NCI-H446 treated with DMSO at 0.1 percent for 48 hours (cell line): ENCODE results near the gene ZBTB16.

Source experiments
- DNase-seq: peaks from one replicate; lab custom pipeline; 2025; lab: John Stamatoyannopoulos, UW

ZBTB16 gene

DNA sequence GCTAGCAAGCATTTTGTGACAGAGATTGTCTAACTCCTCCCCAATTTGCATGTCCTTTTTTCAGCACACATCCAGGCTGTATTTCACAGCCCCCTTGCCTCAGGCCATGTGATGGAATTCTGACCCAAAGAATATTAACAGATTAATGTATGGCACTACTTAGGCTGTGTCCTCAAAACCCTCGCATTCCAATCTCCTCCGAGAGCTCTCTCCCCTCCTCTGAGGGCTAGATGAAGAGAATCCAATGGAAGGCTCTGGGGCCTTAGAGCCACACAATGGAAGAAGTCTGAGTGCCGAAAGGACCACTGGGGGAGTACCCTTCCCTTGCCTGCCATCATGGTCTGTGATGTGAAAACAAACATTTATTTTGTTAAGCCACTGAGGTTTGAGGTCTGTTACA lies 223.0 kb downstream of the ZBTB16 start:
- DNase-seq, result no peak

DNA sequence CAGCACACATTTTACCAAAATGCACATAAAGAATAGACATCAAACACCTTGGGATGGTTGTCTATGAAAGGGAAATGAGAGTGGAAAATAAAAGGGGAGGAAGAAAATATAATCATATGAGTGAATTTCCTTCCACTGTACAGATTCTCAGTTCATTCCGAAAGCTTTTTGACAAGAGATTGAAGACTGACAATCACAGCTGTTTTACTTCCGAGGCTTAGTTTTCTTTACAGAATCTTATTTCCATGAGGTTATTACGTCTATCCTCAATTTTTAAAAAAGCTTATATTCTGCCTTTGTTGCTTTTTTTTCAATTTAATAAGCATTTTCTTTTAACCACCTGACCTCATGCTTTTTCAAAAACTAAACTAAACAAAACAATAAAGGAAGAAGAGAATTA lies 223.9 kb downstream of the ZBTB16 start:
- DNase-seq, result no peak

DNA sequence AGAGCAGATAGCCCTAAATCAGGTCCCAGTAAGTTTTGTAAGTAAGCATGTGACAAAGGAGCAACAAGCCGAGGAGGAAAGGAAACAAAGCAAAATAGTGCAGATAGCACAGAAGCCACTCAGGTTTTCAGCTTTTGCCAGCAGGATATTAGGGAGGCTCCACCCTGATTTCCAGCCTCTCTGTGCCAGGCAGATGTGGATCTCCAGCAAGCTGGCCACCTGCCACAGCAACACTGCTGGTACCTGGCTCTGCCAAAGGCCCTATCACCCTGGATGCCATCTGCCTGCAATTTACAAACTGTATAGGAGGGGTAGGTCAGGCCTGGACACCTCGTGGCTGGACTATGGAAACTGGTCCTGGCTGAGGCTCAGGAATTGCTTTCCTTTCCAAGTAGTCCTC lies 224.5 kb downstream of the ZBTB16 start:
- DNase-seq, result no peak

DNA sequence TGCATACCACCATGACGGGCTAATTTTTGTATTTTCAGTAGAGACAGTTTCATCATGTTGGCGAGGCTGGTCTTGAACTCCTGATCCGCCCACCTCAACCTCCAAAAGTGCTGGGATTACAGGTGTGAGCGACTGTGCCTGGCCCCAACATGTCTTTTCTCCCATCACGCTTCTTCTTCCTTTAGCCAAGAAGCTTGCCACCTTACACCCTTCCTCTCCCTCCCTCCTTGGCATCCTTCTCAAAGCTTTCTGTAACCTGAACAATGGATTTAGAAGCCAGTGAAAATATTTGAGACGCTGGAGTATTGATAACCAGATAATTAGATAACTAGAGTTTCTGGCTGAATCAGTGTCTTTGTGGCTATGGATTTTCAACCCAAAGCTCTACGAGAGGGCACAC lies 225.4 kb downstream of the ZBTB16 start:
- no peak for DNase-seq

DNA sequence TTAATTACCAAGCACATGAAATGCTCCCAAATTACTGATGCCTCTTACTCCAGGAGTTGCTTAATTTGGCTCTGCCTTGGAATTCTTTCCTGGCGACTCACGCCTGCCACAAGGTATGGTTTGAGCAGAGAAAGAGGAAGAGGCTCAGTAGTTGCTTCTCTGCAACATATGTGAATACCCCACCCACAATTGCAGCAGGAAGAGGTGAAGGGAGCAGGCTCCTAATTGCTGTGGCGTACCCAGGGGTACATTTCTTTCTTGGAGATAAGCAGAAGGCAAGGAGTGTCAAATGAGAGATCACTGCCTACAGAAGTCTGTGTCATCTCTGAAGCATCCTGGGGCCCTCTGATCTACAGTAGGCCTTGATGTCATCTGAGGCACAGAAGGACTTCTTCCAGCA lies 226.1 kb downstream of the ZBTB16 start:
- no peak for DNase-seq

DNA sequence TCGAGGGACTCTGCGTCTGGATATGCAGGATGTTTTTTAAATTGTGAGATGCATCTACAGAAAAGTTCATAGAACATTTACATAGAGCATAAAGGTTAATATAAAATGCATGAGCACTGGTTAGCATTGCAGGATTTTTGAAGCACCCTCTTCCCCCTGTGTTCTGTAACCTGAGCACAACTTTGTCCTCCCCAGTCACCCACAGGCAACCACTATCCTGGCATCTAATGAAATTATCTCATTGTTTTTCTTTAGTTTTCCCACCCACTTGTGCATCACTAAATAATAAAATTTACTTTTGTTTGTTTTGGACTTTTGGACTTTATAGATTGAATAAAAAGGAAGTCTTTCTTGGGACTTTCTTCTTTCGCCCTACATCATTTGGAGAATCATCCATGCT lies 226.7 kb downstream of the ZBTB16 start:
- DNase-seq, result no peak

DNA sequence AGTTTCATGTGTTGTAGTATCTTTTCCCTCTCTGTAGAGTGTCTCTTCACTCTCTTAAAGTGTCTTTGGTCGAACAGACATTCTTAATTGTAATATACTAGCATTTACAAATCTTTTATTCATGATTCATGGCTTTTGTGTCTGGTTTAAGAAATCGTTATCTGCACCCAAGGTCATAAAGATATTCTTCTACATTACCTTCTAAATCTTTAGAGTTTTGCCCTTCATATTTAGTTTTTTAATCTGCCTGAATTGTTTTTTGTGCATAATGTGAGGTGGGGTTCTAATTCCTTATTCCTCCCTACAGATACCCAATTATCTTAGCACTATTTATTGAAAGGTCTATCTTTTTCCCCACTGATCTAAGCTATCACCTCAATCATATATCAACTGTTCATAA lies 227.6 kb downstream of the ZBTB16 start:
- no peak for DNase-seq

DNA sequence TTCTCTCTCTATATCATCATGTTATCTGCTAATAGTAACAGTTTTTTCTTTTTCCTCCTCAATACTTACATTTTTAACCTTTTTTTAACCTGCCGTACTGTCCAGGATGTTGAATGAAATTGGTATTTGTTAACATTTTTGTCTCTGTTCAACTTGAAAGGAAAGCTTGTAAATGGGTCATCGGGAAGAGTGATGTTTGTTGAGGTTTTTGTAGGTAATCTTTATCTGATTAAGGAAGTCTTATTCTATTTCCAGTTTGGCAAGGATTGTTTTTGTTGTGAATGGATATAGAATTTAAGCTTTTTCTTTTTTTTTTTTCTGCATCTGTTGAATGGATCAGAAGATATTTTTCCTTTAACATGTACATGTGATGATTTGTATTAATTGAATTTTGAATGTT lies 228.6 kb downstream of the ZBTB16 start:
- DNase-seq, result no peak

DNA sequence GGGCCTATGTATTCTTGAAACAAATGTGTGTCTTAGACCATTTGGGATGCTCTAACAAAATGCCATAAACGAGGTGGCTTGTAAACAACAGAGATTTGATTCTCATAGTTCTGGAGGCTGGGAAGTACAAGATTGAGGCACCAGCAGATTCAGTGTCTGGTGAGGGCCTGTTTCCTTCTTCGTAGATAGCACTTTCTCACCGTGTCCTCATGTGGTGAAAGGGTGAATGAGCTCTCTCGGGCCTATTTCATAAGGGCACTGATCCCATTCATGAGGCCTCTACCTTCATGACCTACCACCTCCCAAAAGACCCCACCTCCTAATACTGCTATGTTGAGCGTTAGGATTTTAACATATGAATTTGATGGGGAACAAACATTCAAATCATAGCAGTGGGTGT lies 230.3 kb downstream of the ZBTB16 start:
- DNase-seq, result no peak

DNA sequence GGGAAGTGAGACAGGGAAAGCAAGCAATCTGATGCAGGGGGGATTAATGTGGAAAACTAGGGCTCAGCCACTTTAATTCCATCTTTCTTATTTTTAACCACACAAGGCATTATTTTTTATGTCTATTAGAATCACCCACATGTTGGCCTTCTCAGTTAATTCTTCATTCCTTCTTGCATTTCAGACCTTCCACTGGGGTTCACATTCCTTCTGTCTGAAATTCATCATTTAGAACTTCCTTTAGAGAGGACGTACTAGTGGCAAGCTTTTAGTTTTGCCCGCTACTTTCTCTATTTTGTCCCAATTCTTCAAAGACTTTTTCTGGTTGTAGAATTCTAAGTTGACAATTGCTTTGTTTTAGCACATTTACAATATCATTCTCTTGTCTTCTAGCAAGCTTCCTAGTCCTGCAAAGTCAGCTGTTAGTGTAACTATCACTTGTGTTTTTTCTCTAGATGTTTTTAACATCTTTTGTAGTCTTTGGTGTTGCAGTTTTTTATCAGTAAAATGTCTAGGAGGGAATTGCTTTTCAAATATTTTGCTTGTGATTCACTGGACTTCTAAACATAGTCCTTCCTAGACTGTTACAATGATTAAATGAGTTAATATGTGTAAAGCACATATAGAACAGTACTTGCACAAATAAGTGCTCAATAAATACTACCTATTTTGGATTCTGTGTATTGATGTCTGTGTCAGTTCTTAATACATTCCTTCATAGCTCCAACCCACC lies 231.2 kb downstream of the ZBTB16 start:
- DNase-seq, result no peak

DNA sequence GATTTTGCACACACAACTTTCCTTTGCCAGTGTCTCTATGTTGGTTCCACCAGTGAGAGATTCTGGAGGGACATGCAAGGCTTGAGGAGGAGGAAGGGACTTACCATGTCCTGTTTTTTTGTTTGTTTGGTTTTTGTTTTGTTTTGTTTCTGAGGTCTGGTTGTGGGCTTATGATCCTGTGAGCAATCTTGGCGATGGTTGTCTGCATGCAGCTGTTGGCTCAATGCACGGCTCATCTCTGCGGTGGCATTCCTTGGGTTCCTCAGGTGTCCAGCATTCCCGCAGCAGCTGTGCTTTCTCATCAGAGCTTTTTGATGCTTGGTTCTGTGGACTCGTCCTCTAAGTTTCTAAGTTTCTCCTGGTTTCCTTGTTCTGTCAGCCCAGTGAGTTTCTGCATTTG lies 231.9 kb downstream of the ZBTB16 start:
- no peak for DNase-seq

DNA sequence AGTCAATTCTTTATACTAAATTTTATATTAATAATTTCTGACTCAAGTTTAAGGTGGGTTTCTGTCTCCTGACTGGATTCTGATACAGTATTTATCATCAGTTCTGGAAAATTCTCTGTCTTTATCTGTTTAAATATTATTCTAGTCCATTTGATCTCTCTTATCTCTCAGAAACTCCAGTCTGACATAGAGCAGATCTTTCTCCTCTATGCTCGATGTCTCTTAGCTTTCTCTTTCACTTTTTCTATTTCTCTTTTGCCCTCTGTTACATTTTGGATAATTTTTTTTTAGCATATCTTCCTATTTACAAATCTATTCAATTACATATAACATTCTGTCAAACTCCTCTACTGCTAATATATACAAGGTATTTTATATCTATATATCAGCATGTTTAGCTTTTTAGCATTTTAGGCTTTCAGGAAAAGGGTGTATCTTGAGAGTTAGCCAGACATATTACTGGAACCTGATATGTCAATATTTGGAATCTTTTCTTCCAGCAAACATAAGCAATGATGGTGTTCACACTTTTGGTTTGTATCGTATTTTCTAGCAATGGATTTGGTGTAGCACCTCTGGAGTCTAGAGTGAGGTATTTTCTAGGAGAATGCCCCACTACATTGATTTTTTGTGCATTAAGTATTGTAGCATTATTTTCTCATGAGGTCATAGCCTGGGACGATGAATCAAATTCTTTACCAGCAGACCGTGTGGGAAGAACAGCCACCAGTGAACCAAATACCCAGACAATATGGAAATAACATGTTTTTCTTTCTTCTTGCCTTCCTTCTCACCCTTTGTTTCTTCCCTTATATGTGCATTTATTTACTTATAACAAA lies 232.6 kb downstream of the ZBTB16 start:
- no peak for DNase-seq

DNA sequence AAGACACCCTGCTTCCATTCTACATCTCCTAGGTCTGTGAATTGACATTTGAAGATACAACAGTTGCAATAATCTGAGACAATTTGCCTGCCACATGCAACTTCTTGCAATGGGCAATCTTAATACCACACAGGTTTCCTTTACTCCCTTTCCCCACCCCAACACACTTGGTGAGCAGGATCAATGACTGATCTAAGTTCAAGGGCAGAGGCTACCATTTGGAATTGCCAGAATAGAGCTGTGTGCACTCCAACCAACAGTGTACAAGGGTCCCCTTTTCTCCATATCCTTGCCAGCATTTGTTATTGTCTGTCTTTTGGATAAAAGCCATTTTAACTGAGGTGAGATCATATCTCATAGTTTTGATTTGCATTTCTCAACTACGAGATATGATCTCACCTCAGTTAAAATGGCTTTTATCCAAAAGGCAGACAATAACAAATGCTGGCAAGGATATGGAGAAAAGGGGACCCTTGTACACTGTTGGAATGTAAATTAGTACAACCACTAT lies 233.7 kb downstream of the ZBTB16 start:
- DNase-seq, result no peak

DNA sequence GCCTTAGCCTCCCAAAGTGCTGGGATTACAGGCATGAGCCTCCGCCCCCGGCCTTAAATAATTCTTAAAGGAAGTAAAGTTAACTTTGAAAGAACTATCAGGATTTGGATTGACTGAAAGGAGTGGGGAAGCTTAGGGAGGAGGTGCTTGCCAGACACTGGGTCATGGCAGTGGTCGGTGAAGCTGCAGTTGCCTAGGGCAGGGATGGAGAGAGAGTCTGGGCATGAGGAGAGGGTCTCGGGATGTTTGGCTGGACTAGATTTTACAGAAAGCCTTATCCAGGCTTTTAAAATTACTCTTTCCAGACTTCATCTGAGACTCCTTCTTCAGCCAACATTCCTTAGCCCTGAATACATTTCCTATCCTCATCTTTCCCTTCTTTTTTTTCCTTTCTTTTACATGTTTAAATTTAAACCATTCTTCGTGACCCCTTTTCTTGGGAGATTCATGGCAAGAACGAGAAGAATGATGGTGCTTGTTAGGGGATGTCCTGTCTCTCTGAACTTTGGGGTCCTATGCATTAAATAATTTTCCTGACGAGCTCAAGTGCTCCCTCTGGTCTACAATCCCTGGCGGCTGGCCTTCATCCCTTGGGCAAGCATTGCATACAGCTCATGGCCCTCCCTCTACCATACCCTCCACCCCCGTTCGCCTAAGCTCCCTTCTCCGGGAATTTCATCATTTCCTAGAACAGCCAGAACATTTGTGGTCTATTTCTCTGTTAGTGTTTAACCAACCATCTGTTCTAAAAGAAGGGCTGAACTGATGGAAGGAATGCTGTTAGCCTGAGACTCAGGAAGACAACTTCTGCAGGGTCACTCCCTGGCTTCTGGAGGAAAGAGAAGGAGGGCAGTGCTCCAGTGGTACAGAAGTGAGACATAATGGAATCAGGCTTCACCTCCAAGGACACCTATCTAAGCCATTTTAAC lies 236.4 kb downstream of the ZBTB16 start, which contains the start of gene NNMT:
NNMT (plus strand) TSS at position 724 of the 929 bp plus-strand sequence; CDS start at position 882, 158 bp downstream.
- DNase-seq, result no peak

DNA sequence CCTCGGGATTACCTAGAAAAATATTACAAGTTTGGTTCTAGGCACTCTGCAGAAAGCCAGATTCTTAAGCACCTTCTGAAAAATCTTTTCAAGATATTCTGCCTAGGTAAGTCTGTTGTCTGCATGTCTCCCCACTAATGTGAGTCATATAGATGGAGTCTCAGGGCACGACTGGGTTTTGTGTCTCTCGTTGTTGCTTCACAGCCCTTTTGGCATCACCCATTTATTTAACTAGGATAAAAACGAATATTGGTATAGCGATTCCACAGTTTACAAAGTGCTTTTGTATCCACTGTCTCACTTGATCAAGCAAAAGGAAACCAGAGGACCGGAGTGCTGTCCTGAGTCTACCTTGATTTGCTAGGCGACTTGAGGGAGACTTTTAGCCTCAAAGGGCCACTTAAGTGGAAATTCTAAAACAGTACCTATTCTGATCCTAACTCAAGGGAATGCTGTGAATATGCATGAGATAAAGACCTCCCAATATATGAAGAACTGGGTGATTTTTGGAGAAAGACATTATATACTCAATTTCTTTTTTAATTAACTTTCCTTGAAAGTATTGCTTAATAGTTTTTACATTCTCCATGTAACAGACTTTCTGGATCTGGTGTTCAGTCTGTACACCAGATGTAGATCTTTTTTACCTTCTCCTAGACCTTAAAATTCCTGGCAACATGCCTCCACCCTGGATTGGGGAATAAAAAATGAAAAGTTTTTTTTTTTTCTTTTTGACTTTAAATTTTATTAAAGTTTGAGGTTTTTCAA lies 237.3 kb downstream of the ZBTB16 start:
- no peak for DNase-seq

DNA sequence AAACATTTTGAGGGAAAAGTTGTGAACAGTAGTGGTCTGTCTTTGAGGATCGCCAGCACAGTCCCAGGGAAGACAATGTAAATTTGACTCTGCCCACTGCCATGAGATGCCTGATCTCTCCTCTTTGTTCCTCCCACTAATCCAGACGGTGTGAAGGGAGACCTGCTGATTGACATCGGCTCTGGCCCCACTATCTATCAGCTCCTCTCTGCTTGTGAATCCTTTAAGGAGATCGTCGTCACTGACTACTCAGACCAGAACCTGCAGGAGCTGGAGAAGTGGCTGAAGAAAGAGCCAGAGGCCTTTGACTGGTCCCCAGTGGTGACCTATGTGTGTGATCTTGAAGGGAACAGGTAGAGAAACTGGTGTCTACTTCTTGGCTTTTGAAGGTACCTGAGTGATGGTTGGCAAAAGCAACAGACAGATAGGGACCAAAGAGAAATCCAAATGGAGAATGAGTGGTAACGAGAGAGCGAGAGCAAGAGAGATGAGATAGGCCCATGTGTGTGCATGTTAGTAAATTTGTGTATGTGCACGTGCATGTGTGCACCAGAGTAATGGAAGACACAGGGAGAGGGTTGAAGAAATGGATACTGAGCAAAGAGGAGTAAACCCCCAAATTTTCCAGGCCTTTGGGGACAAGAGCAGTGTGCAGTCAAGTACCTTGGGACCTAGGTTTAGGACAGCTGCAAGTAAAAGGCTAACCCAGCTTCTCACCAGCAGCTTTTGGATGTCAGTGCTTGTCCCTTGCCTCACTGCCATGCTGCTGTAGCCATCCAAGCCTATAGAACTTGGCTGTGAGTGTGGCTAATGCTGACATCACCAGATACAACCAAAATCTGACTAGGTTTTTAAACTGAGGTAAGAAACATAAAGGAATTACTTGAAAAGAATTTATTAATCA lies 238.5 kb downstream of the ZBTB16 start:
- DNase-seq, result no peak

DNA sequence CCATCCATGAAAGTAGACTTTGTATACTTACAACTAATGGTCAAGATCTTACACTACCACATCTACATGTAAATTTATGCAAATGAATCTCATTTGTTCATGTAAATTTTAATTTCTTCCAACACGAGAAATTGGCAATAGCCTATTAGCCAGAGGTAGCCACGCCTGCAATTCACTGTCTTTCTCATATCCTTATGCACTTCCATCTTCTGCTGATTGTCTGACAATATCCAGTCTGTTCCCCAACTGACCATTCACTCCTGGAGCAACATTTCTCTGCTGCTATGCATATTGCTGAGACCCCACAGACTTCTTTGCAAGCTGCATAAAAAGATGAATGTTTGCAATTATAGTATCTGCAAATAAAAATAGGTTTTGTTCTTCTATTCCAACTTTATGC lies 239.2 kb downstream of the ZBTB16 start:
- DNase-seq, result no peak
